Activated CD8-positive, alpha-beta memory T cell treated with anti-CD3 and anti-CD28 coated beads for 1 hour (primary cell): Measurements from ENCODE around the gene SLC39A11.
"Not testable (repeated sequence)": the region's sequence is repeated elsewhere in the genome, so short reads cannot be mapped to it uniquely, and the experiment has no call there.

Source experiments
- DNase-seq, 2 donors: peaks; one replicate each; pipeline ENCODE4 v3.0.0-alpha.2; 2020; ENCODE audit warnings: low read depth in 1 of 2; ENCODE audit errors: extremely low read depth in 1 of 2

Gene SLC39A11

DNA sequence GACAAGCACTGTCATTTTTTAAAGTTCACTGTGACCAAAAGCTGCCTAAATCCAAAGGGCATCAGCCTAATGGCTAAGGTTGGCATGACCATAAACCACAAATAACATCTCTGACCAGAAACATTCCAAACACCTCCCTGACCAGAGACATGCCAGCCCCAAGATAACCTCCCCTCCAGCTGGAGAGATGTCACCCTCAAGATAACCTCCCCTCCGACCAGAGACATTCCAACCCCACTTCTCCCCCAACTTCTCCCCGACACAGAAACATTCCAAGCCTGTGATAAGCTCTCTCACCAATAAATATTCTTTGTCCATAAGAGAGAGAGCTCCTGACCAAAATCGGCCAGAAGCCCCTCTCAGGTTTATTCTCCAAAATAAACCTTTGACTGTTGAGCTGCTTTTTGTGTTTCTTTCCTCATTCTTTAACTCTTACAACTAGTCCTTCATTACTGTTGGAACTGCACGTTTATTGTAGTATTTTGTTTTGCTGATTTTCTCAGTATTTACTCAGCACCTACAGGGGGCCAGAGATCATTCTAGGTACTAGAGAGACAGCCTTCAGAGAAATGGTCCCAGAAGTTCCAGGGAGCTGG lies 325.6 kb downstream of the SLC39A11 start:
- no peak for DNase-seq

DNA sequence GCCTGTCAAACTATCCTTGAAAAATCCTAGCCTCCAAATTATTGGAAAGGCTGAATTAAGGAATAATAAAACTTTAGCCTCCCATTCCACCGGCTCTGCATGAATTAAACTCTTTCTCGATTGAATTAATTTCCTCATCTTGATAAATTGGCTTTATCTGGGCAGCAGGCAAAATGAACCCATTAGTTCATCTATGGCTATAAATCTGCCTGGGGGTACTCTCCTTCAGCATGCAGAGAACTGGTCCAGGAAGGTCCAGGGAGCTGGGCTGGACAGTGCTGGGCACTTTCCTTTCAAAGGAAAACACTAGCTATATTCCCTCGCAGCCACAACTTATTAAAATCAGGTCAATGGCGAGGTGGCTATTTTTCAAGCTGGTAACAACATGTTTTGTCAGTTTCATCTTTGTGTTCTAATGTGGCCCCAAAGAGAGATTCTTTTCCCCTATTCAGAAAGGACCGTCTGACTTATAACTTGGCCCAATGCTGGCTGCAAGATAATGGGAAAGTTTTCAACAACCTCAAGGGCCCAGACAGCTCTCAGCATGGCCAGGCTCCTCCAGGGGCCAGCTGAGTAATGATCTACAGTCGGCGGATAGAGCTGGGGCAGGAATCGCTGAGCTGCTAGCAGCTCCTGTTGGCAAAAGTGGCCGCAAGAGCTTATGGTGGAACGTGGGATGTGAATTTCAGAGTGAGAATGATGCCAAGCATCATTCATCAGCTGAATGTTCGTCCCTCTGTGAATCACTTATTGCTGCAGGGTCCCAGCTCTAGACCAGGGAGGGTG lies 326.9 kb downstream of the SLC39A11 start:
- DNase-seq, result no peak

DNA sequence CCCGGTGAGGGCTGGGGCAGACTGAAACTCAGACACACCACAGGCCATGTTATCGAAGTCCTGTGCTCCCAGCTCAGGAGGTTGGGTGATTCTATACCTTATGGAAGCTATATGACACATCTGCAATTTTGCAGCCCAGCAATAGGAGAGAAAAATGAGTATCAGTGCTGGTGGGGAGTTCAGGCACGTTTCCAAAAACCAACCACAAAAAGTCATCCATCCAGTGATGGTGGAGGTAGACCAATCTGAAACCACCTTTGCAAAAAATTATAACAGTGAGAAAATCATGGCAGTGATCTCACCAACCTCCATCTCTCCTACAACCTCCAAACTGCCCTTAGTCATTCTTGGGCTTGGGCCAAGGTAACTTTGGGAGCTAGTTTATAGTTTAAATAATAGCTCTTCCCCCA lies 327.9 kb downstream of the SLC39A11 start:
- no peak for DNase-seq

DNA sequence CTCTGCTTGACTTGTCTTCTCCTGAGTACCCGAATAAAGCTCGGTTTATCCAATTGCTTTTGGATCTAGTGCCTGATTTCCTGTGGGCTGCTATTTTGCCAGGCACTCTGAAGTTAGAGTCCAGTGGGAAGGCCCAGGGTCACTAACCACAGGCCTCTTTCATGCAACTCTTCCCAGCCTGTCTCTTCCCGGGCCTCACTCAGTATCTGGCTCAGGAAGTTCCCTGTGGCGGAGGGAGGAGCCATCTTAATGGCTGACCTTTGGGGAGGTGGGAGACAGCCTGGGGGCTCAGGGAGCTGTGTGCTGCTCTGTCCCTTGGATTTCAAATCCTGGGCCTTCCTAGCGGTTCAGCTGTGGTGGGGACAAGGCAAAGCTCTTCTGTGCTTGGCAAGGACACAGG lies 328.5 kb downstream of the SLC39A11 start:
- no peak for DNase-seq

DNA sequence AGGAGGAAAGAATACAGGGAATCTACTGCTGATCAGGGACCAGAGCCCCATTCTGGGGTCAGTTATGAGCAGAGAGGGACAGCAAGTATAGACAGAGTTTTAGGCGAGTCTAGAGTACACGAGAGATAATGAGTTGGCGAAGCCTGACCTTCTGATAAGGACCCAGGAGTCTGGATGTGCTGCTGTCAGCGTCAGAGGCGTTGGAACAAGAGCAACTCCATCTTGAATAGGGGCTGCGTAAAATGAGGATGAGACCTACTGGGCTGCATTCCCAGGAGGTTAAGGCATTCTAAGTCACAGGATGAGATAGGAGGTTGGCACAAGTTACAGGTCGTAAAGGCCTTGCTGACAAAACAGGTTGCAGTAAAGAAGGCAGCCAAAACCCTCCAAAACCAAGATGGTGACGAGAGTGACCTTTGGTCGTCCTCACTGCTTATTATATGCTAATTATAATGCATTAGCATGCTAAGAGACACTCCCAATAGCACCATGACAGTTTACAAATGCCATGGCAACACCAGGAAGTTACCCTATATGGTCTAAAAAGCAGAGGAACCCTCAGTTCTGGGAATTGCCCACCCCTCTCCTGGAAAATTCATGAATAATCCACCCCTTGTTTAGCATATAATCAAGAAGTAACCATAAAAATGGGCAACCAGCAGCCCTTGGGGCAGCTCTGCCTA lies 330.5 kb downstream of the SLC39A11 start:
- DNase-seq, result not testable (repeated sequence)

DNA sequence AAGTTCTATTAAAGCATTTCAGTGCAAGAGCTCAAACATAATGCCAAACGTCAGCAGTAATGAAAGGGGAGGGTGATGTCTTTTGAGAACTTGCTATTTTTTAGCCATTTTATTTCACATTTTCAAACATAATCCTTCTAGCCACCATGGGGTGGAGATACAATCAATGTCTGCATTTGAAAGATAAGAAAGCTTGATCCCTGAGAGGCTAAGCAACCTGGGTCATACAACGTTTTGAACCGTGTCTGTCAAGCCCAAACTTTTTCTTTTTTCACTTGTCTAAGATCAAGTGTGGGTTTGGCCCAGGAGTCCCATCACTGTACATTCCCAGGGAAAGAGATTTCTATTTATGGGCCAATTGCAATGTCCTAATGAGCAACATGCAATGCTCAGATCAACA lies 331.1 kb downstream of the SLC39A11 start:
- no peak for DNase-seq

DNA sequence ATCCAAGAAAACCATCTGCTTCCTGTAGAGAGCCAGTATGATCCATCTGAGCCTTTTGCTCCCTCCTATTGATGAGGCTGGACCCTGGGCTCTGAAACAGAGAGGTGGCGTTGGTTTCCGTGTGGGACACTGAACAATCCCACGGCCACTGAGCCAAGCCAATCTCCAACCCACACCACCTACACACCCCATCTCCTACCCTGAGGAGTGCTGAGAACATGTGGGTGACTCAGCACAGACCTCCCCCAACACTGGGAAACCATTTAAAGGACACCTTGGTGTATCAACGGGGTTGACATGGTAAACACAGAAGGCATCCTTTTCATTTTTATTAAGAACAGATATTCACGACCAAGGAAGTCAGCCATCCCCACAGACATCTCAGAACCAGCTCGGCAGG lies 332.1 kb downstream of the SLC39A11 start:
- DNase-seq, result no peak

DNA sequence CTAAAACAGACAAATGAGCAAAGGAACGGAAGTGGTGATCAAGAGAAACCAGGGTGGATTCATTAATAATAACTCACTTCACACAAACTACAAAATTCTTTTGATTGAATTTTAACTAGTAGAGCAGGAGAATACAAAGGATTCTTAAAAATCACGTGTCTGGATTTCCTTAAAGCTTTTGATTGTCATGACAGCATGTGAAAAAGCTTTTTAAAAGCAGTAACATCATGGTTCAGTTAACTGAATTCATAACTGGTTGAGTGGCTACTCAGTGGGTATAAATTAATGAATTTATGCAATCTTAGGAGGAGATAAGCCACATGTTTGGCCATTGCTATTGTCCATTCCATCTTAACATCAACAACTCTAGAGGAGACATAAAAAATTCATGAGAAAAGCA lies 333.2 kb downstream of the SLC39A11 start:
- DNase-seq, result no peak

DNA sequence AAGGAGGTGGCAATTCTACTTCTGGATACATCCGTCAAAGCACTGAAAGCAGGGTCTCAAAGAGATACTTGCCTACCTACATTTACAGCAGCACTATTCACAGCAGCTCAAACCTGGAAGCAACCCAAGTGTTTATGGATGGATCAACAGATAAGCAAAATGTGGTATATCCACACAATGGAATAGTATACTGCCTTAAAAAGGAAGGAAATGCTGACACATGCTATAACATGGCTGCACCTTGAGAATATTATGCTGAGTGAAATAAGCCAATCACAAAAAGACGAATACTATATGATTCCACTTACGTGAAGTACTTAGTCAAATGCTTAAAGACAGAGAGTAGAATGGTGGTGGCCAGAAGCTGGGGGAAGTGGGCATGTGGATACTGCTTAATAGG lies 336.2 kb downstream of the SLC39A11 start:
- no peak for DNase-seq

DNA sequence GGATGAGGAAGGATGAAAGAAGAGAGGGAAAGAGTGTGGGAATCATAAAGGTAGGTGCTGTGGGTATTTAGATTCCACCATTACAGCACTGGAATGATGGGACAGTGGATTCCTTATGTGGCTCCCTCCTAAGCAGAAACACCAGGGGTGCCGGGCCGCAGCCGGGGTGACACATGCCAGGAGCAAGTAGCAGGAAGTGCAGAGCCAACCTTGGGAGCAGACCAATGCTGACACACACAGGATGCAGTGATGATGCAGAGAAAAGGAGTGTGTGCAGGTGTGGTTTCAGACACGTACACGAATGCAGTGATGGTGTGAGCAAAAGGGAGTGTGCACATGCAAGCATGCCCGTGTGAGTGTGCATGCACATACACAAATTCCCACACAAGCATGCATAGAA lies 338.0 kb downstream of the SLC39A11 start:
- no peak for DNase-seq

DNA sequence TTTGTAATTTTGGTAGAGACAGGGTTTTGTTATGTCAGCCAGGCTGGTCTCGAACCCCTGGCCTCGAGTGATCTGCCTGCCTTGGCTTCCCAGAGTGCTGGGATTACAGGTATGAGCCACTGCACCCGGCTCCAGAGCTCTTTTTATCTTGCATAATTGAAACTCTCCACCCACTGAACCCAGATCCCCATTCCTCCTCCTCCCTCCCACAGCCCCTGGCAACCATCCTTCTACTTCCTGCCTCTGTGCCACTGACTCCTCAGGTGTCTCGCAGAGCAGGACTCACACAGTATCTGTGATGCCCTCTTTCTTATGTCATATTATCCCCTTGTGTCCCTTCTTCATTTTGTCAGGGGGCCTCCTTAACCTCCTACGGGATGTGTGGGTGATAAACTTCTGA lies 340.7 kb downstream of the SLC39A11 start:
- no peak for DNase-seq

DNA sequence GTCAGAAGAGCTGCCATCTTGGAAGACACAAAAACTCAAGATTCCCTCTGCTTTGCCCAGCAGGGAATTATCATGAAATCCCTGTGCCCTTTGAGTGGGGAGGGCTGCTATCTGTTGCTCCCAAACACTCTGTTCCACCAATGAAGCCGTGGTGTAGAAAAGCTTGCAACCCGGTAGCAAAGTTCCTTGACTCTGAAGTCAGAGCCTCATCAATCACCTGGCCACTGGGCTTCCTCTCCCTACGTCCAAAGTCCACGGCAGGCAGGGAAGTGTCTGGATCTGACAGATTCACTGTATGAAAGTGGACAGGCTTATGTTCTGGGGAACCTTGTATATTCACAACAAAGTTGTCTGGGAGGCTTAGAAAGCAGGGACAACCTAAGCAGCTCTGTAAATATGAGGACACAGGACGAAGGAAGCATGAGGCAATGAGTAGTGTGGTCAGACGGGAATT lies 343.3 kb downstream of the SLC39A11 start:
- no peak for DNase-seq

DNA sequence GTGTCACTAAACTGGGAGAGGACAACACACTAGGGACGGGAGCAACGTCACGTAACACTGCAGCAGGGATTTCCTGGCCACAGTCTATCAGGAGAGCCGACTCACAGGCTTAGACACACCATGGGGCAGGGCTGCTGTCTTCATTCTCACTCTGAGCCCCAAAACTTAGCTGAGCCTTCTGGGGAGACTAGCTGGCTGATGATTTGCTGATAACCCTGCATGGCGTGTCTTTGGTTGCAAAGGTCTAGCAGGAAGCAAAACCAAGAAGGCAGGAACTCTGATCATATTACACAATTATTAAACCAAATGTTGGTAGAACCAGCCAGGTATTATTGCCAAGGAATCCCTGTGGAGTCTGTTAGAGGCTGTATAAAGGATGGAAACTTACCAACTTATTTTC lies 345.0 kb downstream of the SLC39A11 start:
- DNase-seq, result no peak

DNA sequence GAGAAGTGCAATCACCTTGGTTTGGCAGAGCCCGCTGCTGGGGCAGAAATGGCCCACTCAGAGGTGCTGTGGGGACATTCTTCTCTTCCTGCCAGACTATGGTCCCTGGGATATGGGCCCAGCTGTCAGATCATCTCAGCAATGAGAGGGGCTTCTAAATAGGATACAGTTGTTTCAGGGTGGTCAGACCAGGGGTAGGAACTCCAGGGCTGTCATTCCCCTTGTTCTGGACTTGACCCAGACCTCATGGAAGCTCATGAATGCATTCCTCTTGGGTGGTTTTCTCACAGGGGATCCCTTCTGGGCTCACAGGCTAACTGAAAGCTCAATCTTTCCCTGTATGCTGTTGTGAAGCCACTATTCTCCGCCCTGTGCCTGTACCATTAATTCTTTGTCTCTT lies 347.2 kb downstream of the SLC39A11 start:
- DNase-seq, result no peak

DNA sequence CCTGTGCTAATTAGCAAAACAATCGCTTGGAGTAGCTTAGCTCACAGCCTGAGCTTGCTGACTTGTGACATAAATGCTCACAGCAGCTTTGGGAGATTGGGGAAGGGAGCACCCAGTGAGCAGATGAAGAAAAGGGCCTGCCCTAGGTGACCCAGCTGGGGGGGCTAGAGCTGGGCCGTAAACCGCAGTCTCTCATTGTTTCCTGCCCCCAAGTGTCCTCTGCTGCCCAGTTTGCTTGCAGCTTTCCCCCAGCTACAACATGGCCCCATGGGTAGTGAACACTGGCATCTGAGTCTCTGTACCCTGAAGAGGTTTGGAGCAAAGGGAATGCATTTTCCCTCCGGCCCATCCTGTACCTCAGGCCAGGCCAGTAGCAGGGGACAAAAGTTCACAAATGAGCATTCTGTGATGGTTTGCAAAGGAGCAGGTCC lies 349.4 kb downstream of the SLC39A11 start:
- DNase-seq, result no peak

DNA sequence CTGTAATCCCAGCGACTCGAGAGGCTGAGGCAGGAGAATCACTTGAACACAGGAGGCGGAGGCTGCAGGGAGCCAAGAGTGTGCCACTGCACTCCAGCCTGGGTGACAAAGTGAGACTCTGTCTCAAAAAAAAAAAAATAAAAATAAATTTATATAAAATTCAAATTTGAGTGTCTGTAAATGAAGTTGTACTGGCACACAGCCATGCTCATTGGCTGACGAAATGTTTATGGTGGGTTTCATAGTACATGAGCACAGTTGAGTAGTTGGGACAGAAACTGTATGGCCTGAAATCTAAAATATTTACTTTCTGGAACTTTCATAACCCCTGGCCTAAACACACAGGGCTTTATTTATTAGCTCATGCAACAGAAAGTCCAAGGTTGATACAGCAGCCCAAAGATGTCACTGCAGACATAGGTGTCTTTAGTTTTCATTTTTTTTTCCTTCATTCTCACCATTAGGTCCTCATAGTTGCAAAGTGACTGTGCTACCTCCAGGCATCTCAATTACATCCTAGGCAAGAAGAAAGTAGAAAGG lies 355.3 kb downstream of the SLC39A11 start:
- DNase-seq, result no peak

DNA sequence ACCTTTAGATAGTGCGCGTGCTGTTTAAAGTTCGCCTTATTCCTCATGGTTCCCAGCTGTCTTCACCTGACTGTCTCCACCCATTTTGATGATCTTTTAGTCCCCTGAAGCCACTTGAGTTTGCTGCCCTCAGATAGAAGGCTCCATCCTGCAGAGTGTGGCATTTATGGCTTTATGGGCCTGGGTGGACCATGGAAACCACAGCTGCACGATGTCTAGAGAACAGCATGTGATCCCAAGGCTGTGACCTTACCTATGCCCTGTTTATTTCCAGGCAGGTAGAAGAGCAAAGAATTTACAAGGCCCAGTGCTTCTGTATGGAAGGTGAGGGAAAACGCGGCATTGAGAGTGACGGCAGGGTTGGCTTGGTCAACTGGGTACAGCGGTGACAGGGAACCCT lies 356.9 kb downstream of the SLC39A11 start:
- DNase-seq, result no peak

DNA sequence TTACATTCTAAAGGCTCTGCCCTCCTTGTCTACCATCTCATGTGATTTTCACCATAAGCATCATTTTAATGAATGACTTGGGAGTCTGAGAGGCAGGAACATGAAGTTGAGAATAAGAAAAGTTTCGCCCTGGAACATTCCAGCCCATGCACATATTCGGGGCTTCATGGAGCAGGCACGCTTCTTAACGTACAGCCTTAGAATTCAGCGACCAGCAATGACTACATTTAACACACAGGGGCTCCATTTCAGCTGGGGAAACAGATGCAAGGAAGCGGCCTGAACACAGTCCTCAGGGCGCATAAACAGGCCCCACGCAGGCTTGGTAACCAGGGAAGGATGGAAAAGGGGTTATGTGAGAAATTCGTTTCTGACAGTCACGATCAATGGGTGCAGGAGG lies 357.4 kb downstream of the SLC39A11 start:
- no peak for DNase-seq

DNA sequence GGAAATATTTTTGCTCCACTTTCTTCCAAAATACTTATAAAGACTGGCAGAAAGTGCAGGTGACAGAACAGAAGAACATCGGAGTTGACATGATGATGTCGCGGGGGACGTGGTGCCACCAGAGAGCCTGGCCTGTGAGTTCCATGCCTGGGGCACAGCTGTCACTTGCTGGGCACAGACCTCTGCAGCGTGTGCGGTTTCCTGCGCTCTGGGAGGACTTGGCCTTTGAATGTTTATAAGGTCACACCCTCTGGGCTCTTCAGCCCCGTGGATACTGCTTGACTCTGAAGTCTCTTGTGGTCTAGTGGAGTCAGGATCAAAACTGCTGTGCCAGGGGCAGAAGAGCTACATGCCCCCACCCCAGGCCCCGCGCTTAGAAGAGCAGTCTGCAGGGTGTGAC lies 357.9 kb downstream of the SLC39A11 start:
- no peak for DNase-seq

DNA sequence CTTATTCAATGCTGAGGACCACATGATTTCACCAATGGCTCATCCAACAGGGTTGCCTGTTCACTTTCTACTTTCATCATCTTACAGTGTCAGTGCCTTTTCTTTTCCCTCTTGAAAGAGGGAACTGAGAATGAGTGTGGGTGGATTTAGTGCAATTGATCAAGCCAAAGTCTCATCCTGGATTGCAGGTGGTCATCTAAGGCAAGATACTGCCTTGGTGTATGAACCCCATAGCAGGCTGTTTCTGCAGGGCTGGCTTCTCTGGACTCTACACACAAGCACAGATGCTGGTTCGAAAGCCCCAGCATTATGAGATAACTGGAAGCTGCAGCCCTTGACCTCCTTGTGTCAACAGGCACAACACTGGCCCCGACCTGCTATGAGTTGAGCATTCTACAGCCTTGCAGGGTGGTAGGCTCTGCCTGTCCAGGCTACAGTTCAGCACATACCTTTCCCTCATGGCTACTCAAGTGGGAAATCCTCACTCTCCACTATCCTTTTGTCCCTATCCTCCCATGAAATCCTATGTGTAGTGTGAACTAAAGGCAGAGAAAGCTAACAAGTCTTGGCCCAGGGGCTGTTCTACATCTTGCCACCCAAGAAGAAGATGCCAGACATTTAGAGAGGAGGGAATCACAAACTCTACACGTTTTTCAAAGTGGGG lies 358.7 kb downstream of the SLC39A11 start:
- DNase-seq, result no peak

DNA sequence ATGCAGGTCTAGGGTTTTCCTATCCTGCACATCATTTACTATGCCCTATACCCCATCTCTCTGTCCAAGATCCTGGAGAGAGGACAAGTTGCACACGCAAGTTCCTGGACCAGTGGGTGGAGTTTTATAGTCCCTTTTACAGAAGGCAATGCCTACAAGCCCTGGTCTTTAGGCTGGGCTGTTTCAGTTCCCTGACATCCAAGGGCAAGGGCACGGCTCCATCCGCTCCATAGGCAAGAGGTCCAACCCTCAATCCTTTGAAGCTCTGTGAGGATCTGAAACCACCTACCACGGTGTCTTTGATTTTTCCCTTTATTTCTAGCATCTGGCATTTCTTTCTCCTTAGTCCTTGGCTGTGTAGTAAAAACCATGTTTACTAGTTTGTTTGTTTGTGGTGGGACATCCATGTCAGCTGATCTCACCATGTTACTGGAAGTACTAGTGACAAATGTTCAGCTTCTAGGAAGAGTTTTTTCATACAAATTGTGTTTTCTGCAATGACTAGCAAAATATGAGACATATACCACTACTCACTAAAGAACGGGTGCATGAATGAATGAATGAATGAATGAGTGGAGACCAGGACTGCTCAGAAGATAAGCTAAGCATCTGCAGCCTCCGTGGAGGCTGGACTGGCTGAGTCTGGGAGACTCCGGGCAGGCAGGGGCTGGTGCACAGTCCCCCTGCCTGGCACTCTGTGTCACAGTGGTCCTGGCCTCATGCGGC lies 359.4 kb downstream of the SLC39A11 start:
- no peak for DNase-seq
